Kidney epithelial cell (primary cell): ENCODE measurements around the gene SRGAP2C. TPM values are rescaled to one million over a fixed set of nuclear protein-coding genes. Genes with fewer than 3 reads are reported as not detected.
"Not testable (repeated sequence)": the region's sequence is repeated elsewhere in the genome, so short reads cannot be mapped to it uniquely, and the experiment has no call there.

Experiments
- DNase-seq: peaks from one replicate; pipeline ENCODE4 v3.0.0-alpha.2; 2010; ENCODE audit warnings: low read depth
- H3K27me3 ChIP-seq: 2 replicates; pipeline ENCODE4 v1.6.0; 2011; ENCODE audit warnings: low read length; ENCODE audit not compliant: control insufficient read depth, insufficient read depth
- H3K36me3 ChIP-seq: 2 replicates; pipeline ENCODE4 v1.5.1; 2011; ENCODE audit warnings: low read length; ENCODE audit not compliant: control insufficient read depth, insufficient read depth
- H3K4me3 ChIP-seq: 2 replicates; pipeline ENCODE4 v1.5.1; 2011; ENCODE audit warnings: low read depth, mild to moderate bottlenecking, control low read depth, low read length
- total RNA-seq: library from RNA; depleted of rRNA; stranded (reverse); fragments of >200 nt; gene quantifications from 2 replicates; pipeline ENCODE4 v1.2.3, GENCODE V29; 2015
- TF ChIP-seq, protein P1 (sequence below): IDR thresholded peaks from 2 replicates; pipeline ENCODE4 v1.5.1; 2011; ENCODE audit warnings: mild to moderate bottlenecking, moderate library complexity, low read length, control low read depth, inconsistent platforms; ENCODE audit not compliant: insufficient read depth, poor library complexity, severe bottlenecking

SRGAP2C gene
- total RNA-seq, 1 donor from 2014 or later: 11.6 TPM

DNA sequence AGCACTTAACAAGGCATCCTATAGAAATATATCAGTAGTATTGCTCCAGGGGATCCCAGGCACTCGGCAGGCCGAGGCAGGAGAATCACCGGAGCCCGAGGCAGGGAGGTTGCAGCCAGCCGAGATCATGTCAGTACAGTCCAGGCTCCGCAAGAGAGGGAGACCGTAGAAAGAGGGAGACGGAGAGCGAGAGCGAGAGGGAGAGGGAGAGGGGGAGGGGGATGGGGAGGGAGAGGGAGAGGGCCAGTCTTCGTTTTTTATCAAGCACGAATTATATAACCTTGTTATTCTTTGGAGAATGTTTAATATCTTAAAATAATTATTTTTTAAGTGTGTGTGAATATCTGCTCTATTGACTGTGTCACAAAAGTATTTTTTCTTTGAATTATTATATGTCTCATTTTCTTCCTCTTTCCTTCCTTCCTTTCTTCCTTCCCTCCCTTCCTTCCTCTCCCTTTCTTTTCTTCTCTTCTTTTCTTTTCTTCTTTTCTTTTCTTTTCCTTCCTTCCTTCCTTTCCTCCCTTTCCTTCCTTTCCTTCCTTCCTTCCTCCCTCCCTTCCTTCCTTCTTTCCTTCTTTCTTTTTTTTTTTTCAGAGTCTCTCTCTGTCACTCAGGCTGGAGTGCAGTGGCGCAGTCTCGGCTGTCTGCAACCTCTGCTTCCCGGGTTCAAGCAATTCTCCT, 233.7 kb downstream of the SRGAP2C start:
- no peak for DNase-seq
- no peak overlapping the region for H3K4me3 ChIP-seq
- H3K36me3 ChIP-seq: no peaks in the 10 kb centered on the region
- TF ChIP-seq, protein P1, sequence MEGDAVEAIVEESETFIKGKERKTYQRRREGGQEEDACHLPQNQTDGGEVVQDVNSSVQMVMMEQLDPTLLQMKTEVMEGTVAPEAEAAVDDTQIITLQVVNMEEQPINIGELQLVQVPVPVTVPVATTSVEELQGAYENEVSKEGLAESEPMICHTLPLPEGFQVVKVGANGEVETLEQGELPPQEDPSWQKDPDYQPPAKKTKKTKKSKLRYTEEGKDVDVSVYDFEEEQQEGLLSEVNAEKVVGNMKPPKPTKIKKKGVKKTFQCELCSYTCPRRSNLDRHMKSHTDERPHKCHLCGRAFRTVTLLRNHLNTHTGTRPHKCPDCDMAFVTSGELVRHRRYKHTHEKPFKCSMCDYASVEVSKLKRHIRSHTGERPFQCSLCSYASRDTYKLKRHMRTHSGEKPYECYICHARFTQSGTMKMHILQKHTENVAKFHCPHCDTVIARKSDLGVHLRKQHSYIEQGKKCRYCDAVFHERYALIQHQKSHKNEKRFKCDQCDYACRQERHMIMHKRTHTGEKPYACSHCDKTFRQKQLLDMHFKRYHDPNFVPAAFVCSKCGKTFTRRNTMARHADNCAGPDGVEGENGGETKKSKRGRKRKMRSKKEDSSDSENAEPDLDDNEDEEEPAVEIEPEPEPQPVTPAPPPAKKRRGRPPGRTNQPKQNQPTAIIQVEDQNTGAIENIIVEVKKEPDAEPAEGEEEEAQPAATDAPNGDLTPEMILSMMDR: no peak
- no peaks in the 10 kb centered on the region for H3K27me3 ChIP-seq

DNA sequence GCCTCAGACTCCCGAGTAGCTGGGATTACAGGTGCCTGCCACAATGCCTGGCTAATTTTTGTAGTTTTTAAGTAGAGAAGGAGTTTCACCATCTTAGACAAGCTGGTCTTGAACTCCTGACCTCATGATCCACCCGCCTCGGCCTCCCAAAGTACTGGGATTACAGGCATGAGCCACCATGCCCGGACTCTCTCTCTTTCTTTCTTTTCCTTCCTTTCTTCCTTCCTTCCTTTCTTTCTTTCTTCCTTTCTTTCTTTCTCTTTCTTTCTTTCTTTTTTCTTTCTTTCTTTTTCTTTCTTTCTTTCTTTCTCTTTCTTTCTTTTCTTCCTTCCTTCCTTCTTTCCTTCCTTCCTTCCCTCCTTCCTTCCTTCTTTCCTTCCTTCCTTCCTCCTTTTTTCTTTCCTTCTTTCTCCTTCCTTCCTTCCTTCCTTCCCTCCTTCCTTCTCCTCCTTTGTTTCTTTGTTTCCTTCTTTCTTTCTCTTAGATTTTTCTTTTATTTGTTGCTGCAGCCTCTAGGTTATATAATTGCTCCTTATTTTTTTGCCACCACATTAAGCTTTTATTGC, 234.4 kb downstream of the SRGAP2C start:
- not testable (repeated sequence) for H3K36me3 ChIP-seq, DNase-seq, H3K4me3 ChIP-seq, H3K27me3 ChIP-seq

DNA sequence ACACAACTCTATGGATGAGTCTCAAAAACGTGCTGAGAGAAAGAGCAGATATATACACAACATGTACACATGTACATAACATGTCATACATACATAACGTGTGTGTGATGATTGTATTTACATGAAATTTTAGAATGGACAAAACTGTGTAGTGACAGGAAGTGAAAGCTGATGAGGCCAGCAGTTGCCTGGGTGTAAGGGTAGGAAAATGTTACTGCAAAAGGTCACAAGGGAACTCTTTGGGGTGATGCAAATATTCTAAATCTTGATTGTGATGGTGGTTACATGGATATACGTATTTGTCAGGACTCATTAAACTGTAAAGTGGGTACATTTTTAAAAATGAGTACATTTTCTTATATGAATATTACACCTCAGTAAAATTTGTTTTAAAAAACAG, 236.7 kb downstream of the SRGAP2C start:
- not testable (repeated sequence) for DNase-seq

DNA sequence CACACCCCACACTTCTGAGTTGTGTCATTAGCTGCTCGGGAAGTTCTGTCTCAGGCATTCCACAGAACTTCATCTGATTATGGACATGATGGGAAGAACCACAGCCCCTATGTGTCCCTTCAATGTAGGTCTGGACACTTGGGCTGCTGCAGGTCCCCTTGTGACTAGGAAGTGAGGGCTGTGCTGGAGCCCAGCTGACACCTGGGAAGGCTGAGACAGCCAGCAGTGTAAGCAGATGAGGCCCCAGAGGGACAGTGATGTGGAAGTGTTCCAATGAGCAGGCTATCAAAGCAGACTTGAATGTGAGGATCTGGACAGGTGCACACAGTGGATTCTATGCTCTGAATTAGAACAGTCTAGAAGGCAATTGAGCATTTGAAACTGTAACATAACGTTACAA, 239.2 kb downstream of the SRGAP2C start:
- not testable (repeated sequence) for DNase-seq, H3K36me3 ChIP-seq, H3K4me3 ChIP-seq, H3K27me3 ChIP-seq

More for the DNA sequence above, 236.7 kb downstream of the SRGAP2C start:
- H3K27me3 ChIP-seq, H3K4me3 ChIP-seq, H3K36me3 ChIP-seq: not testable (repeated sequence)

DNA sequence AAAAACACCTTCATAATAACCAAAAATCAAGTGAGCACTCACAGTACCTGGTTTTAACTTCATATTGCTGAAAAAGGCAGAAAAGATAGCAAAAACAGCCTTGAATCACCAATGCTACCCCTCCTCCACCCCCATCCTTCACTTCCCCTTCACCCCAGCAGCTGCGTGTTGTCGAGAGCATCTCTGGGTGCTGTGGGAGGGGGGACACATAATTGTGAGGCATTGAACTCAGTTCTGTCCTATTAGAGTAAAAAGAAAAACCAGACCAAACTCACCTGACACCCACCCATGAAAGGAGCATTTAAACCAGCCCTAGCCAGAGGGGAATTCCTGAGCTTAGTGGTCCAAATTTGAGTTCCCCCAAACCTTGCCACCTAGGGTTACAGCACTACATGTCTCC, 248.7 kb downstream of the SRGAP2C start:
- not testable (repeated sequence) for H3K36me3 ChIP-seq, H3K4me3 ChIP-seq, H3K27me3 ChIP-seq, DNase-seq

DNA sequence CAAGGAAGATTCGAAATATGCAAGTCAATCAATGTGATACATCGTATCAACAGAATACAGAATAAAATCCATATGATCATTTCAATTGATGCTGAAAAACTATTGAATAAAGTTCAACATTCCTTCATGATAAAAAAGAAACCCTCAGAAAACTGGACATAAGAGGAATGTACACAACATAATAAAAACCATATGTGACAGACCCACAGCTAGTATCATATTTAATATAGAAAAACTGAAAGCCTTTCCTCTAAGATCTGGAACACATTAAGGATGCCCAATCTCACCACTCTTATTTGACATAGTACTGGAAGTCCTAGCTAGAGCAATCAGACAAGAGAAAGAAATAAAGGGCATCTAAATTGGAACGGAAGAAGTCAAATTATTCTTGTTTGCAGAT, 254.1 kb downstream of the SRGAP2C start:
- not testable (repeated sequence) for H3K27me3 ChIP-seq, DNase-seq, H3K36me3 ChIP-seq, H3K4me3 ChIP-seq

DNA sequence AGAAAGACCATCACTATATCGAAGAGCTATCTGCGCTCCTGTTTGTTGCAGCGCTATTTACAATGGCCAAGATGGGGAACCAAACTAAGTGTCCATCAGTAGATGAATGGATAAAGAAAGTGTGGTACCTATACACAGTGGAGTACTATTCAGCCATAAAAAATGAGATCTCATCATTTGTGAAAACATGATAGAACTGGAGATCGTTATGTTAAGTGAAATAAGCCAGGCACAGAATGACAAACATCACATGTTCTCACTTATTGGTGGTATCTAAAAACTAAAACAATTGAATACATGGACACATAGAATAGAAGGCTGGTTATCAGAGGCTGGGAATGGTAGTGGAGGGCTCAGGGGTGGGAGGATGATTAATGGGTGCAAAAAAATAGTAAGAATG, 256.2 kb downstream of the SRGAP2C start:
- Histone ChIP-seq H3K27me3 (no peaks in the 10 kb centered on the region), H3K4me3 (no peak overlapping the region), H3K36me3 (no peaks in the 10 kb centered on the region)
- DNase-seq: no peak
- TF ChIP-seq, protein P1: no peak

Other genes starting within 250 kb of the SRGAP2C start
- gene FAM72B, start 635 bp upstream of the SRGAP2C start, total RNA-seq: 0.82 and 1.5 TPM in 2 replicates